Astrocyte of the spinal cord (primary cell): ENCODE data around the gene MUC15.

Experiments
- DNase-seq: peaks from one replicate; pipeline ENCODE4 v3.0.0; 2011; ENCODE audit warnings: low read depth, low spot score
- H3K4me3 ChIP-seq: 2 replicates; pipeline ENCODE4 v1.5.1; 2011; ENCODE audit warnings: low read depth, mild to moderate bottlenecking, low read length, moderate library complexity
- CTCF ChIP-seq: IDR thresholded peaks from 2 replicates; pipeline ENCODE4 v1.5.1; 2012; ENCODE audit warnings: low read depth, mild to moderate bottlenecking, low read length, inconsistent platforms
- in situ Hi-C: cut with HindIII; loops from 2 replicates; pipeline ENCODE4 v1.10.0; 2017; ENCODE audit warnings: low sequenced_read_pairs

MUC15 gene

GRCh38 chr11:26553182-26553581 lies 18.9 kb downstream of the MUC15 start:
- in situ Hi-C loops, result no loop called here
- DNase-seq, result no peak
- TF ChIP-seq CTCF, result no peak
- H3K4me3 ChIP-seq, result no peak overlapping the region

GRCh38 chr11:26551186-26551801 lies 20.8 kb downstream of the MUC15 start:
- peak; percentile 16 for DNase-seq
- TF ChIP-seq CTCF, result peak; percentile 55
- H3K4me3 ChIP-seq, result no peak overlapping the region
- in situ Hi-C loops, result no loop called here

GRCh38 chr11:26550022-26550421 lies 22.0 kb downstream of the MUC15 start:
- H3K4me3 ChIP-seq, result no peak overlapping the region
- TF ChIP-seq CTCF, result no peak
- in situ Hi-C loops, result no loop called here
- DNase-seq, result no peak

- H3K4me3 ChIP-seq, result no peak overlapping the region
- no peak for DNase-seq
- in situ Hi-C loops, result no loop called here
- TF ChIP-seq CTCF, result no peak
Measured at GRCh38 chr11:26549176-26549575, 22.9 kb downstream of the MUC15 start.

GRCh38 chr11:26541870-26542269 lies 30.2 kb downstream of the MUC15 start:
- in situ Hi-C loops, result no loop called here
- no peak for DNase-seq
- H3K4me3 ChIP-seq, result no peak overlapping the region
- no peak for TF ChIP-seq CTCF

GRCh38 chr11:26539517-26539916 lies 32.5 kb downstream of the MUC15 start:
- no peak for TF ChIP-seq CTCF
- H3K4me3 ChIP-seq, result no peak overlapping the region
- in situ Hi-C loops, result no loop called here
- DNase-seq, result no peak

- H3K4me3 ChIP-seq, result no peak overlapping the region
- no peak for DNase-seq
- in situ Hi-C loops, result no loop called here
- no peak for TF ChIP-seq CTCF
Measured at GRCh38 chr11:26537341-26537740, 34.7 kb downstream of the MUC15 start.
